ENCODE data around the gene SLC25A52.
A peak's percentile ranks its signal among the peaks of the same experiment; 100 is the strongest.
"Not testable (repeated sequence)": the region's sequence is repeated elsewhere in the genome, so short reads cannot be mapped to it uniquely, and the experiment has no call there.

The SLC25A52 gene, protein sequence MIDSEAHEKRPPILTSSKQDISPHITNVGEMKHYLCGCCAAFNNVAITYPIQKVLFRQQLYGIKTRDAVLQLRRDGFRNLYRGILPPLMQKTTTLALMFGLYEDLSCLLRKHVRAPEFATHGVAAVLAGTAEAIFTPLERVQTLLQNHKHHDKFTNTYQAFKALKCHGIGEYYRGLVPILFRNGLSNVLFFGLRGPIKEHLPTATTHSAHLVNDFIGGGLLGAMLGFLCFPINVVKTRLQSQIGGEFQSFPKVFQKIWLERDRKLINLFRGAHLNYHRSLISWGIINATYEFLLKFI

DNA sequence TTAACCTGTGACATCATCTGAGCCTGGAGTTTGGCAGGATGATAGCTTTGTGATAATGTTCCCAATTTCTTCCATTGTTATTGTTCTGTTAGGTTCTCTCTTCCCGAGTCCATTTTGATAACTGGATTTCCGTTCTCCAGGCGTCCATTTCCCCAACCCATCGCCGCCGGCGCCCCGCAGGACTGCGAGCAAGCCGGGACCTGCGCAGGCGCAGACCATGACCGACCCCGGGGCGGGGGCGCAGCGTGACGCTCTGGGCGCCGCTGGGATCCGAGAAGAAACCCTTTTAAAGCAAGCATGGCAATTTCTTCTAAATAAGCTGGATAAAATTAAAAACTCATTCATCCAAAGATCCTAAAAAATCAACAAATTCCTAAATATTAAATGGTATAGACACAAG lies at the start of gene SLC25A52:
Gene SLC25A52 (minus strand): TSS at position 186 of the 400 bp plus-strand sequence. CDS start 219 bp downstream, outside the sequence.
- peak; percentile 12 for DNase-seq

DNA sequence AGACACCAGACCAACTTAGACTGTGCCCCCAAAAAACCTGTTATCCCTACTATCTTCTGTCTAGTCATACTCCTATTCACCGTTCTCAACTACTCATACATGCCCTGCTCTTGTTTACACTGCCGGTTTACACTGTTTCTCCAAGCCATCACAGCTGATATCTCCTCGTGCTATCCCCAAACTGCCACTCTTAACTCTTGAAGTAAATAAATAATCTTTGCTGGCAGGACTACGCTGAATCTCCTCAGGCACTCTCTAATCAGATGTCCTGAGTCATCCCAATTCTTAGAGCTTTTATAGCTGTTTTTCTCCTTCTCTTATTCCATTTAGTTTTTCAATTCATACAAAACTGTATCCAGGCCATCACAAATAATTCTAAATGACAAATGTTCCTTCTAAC lies 48.4 kb upstream of the SLC25A52 start:
- not testable (repeated sequence) for DNase-seq

DNA sequence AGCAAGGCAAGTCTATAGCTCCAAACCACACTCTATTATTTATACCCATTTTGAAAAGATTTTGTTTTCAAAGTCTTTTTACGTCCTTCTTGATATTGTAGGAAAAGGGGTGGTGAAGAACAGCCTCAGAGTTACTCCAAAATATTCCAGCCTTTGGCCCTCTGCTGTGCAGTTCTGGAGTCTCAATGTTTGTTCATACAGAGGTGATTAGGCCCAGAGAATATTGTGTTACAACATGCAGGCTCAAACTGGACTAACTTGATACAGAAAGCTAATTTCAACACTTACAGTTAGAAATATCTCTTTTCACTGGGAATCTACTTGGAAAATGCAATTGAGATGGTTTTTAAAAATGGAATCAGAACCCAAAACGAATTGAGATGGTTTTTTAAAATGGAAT lies 40.4 kb upstream of the SLC25A52 start:
- no peak for DNase-seq

DNA sequence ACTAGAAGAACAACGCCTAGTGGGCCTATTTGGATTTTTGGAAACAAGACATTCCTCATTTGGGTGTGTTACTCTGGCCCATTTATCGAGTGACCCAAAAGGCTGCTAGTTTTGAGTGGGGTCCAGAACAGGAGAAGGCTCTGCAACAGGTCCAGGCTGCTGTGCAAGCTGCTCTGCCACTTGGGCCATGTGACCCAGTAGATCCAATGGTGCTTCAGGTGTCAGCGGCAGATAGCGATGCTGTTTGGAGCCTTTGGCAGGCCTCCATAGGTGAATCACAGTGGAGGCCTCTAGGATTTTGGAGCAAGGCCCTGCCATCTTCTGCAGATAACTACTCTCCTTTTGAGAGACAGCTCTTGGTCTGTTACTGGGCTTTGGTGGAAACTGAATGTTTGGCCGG lies 38.6 kb upstream of the SLC25A52 start:
- not testable (repeated sequence) for DNase-seq

DNA sequence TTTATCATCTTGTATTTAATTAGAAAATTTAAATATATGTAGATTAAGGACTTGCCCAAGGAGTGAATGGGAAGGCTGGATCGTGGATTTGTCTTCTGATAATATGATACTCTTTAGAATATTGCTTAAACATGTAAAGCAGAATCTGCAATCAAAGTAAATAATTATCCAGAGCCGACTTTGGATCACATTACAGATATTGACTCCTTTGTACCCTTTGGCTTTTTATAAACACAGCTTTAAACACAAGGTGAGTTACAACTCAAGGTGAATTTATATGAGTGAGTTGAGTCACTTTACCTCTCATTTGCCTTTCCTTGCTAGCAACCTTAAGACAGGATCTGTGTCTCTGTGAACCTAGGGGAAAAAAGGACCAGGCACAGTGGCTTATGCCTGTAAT lies 37.7 kb upstream of the SLC25A52 start:
- no peak for DNase-seq

DNA sequence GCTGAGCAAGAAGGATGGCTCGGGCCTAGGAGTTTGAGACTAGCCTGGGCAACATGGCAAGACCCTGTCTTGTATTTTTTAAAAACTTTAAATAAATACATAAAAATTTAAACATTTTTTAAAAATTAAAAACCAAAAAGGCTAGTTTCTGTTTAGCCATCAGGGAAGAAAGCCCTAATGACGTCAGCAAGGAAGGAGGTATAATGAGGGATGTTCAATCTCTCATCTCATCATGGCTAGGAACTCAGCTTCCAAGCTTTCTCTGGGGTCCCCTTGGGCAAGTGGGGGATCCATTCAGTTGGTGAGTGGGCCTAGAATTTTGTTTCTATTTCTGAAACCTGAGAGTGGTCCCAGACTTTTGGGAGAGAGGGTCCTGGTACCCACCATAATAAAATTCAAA lies 35.1 kb upstream of the SLC25A52 start:
- no peak for DNase-seq

DNA sequence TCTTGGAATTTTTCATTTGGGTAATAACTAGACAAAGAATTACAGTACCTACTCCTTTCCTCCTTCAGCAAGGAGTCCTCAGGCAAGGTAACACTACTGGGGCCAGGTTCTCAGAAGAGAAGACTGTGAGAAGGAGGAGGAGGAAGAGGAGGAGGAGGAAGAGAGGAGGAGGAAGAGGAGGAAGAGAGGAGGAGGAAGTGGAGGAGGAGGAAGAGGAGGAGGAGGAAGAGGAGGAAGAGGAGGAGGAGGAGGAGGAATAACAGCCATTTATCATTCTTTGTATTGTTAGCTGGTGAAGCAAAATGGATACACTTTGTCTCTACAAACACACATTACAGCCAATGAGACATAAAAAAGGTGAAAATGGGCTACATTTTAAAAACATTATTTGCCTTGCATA lies 32.9 kb upstream of the SLC25A52 start:
- no peak for DNase-seq

DNA sequence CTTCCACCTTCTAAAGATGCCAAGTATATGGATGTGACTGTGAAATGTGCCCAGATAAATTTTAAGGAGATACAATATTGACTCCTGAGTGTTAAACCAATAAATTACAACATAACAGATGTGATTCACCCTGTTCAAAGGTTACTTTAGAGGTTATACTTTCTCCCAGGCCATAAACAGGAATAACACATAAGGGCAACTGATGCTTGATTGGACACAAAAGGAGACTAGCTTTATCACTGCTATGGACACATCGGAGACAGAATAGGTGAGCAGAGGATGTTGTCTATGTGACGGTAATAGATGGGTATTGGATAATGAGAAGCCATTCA lies 31.9 kb upstream of the SLC25A52 start:
- no peak for DNase-seq

DNA sequence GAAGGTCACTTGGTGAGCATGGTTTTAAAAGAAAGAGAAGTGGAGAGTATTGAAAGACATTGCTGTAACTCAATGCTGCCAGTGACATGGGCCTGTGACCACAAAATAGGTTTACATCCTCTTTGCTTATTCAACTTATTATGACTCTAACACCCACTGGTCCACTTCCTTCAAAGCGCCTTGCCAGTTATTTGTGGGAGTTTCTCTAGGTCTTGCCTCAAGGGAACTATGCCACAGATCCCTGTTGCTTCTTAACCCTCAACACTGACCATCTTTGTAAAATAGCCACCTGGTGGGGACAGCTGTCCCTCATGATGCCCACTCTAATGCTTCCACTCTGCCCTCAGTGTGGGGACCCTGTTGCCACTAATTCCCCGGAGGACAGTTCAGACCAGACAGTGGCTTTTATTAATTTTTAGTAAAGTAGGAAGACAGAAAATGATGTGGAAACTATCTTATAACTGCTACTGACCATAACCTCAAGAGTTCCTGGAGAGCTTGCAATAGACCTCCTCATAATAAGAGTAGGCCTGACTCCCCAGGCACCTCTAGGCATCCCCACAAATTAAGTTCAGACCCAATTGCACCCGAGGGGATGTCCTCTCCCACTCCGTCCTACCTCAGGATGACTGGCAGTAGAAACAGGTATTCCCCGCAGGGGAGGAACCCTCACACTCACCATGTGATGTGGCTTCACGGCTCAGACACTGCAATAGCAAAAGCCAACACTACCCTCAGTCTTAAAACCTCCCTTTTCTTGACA lies 31.3 kb upstream of the SLC25A52 start:
- DNase-seq: no peak

DNA sequence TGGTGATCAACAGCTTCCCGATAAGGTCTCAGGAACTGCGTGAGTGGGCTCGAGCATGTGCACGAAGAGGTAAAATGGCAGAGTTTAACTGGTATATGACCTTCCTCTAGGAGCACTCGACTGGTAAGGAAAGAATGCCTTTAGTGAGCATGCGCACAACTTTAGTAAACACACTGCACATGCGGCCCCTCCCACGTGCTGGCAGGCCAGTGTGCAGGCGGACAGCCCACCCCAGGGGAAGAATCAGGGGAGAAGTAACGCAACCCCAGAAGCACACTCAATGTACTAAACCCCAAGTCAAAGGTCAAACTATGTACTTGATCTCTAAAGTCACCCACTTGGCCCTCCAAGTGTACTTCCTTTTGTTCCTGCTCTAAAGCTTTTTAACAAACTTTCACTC lies 28.7 kb upstream of the SLC25A52 start:
- peak; percentile 6 for DNase-seq

DNA sequence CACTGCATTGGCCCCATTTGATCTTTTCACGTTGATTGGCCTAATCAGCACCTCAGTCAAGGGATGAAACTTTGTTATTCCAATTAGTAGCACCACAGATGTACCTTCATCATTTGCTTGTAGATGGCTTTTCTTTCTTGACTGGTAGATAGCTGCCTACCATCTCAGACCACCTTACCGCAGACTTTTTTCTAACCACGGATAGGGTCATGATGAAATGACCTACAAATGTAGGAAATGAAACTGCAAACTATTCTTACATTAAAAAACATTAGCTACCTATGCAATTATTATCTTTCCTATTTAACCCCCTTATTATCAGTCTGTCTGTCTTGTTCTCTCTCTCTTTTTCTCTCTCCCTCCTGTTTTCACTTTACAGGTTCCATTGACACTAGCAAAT lies 22.4 kb upstream of the SLC25A52 start:
- DNase-seq: no peak

DNA sequence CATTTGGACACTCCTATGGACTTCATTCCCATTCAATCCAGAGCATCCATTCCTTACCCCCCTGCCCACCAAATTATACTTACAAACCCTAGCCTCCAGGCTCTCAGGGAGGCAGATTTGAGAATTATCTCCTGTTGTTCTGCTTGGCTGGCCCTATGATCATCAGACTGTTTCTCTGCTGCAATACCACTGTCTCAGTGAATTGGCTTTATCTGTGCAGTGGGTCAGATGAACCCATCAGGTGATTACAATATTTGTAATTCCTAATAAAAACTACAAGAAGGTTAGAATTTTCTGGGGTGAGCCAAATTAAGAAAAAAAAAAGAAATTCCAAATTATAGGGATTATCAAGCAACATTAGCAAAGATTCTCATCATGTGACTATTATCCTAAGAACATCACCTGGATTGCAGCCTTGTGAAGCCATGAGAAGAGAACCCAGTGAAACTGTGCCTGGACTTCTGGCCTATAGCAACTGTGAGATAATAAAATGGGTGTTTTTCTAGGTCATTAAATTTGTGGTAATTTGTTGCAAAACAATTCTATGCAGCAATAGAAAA lies 17.8 kb upstream of the SLC25A52 start:
- DNase-seq: no peak

DNA sequence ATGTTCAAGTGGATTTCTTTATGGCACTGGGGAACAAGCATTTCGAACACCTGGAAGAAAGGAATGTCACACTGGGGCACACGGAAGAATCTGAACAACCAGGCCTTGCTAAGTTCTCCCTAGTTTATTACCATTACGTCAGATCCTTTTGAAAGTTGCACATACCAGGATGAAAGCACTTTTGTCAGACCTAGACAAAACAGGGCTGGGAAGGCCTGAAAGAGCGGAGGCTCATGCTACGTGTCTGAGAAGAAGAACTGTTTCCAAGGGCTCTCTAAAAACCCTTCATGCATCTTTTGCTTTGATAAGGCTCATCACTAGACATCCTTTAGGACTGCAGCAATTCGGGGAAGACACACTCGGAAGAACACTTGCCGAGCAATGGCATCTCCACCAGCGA lies 15.4 kb upstream of the SLC25A52 start:
- DNase-seq: no peak

DNA sequence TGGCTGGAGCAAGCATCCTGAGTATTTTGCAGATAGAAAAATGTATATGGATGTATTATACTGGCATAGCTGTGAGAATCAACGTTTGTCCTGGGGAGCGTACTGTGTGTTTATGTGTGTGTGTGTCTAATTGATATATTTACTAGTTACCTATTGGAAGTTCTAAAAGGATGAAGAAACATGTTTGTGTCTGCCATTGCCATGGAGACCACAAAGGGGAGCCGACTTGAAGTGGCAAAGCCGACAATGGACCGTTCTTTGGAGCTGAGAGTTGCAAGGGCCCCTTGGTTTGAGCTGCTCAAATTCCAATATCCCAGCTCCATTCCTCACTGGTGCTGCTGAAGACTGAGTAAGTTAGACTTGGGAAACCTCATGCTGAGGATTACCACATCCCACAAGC lies 14.3 kb upstream of the SLC25A52 start:
- no peak for DNase-seq

DNA sequence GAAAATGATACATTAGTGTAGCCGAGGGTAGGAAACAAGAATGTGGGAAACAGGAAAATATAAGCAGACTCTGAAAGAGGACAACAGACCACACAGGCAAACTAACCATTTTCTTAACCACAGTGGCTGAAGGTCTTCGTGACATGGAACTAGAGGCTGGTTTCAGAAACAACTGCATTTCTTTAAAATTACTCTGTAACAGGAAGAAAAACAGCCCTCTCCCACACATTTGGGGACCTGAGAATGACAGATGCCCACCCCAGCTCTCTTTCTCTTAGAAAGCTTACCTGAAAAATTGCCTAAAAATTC lies 13.8 kb upstream of the SLC25A52 start:
- no peak for DNase-seq

DNA sequence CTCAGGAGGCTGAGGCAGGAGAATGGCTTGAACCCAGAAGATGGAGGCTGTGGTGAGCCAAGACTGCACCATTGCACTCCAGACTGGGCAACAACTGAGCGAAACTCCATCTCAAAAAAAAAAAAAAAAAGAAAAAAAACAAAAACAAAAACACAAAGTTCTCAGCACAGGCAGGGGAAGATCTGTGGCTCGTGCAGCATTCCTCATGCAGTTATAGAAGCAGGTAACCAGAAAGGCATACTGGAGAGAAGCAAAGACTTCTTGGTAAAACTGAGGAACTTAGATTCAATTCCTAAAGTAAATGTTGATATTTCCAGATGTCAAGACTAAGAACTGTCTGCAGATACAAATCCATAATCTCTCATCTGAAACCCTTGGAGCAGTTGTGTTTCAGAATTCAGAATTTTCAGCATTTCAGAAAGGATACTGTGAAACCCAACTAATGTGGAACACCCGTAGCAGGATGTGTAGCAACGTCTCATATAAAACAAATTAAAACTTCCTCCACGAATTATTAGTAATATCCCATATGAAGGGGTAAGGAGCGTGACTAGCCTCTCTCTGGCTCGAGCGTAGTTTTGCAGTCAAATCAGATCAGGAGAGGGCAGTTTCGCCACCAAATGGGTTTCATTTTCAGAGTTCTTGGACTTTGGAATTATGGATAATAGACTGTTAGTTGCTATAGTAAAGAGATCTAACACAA lies 13.2 kb upstream of the SLC25A52 start:
- no peak for DNase-seq

DNA sequence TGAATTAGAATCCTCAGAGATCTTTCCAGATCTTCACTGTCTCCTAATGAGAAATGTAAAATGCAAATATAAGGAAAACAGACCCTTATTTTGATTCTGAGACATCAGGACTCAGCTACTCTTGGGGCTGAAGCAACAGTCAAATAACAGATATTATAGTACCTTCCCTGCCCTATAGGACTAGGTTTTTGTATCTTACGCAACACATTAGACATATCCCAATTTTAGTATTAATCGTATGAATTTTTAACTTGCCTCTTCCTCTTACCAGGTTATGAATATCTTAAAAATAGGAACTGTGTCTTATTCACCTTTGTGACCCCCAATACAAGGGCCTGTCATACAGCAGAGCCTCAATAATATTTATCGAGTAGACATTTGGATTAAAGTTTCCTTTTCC lies 12.0 kb upstream of the SLC25A52 start:
- DNase-seq: no peak

DNA sequence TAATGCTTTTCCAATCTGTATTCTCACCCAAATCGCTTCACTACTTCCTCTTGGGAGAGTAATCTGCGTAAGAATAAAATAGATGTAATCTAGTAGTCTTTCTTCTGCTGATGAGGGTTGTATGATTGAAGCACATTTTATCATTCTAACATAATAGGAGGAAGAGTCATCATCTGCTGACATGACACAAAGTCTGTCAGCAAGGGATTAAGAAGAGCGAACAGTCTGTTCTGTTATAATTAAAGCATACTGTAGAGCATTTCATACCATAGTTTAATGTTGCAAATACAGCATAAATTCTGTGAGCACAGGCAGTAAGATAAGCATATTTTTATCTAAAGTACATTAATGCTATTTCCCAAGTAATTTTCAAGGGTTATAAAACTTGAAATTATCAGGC lies 10.4 kb downstream of the SLC25A52 start:
- no peak for DNase-seq

DNA sequence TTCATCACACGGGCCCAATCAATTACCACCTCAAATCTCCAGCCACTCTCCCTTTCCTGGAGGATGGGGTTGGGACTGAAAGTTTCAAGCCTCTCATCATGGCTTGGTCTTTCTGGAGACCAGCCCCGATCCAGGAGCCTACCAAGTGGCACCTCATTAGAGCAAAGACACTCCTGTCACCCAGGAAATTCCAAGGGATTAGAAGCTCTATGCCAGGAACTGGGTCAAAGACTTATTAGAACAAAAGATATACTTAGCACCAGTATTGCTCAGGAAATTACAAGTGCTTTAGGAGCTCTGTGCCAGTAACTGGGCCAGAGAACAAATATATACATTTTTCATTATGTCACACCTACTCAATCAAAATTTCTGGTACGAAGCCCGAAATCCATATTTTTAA lies 14.3 kb downstream of the SLC25A52 start:
- no peak for DNase-seq

DNA sequence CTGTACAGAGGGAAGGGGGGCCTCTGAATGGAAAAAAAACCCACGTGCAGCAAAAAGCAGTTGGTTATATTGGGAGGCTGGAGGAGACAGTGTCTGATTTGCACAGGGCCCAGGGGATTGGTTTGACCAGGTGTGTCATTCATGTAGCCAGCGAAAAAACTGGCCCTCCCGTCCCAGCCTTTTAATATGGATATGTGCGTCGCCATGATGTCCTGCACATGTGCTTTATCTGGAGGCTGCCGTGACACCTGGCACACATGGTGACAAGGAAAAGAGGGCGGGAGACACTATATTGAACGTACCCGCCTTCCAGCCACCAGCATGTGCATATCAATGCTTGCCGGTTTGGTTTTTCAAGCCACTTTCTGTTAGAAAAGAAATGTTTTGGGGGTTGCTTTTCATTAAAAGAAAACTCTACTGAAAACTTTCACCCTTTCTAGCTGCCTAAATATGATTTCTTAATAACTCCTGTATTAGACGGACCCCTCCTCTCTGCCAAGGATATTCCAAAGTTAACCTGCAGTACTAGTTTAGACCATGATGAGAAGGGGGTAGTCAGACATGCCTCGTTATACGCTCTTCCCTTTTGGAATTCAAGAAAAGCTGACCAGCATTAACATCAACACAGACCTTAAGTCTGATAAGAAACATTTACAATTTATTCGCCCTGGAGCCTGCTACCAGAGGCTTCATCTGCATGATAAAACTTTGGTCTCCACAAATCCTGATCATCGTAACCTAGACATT lies 16.2 kb downstream of the SLC25A52 start:
- no peak for DNase-seq

DNA sequence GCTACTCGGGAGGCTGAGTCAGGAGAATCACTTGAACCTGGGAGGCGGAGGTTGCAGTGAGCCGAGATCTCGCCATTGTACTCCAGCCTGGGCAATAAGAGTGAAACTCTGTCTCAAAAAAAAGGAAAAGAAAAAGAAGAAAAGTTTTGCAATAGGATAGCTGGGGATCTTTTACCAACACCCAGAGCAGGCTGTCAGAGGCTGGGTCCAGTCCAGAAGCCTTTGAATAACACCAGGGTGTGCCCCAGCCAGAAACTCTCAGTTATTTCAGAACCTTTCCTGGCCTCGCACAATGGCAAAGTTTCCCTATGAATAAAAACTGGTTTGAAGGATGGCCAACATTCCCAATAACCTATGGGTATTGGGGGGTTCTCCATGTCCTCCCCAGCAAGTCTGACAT lies 17.1 kb downstream of the SLC25A52 start:
- DNase-seq: not testable (repeated sequence)

DNA sequence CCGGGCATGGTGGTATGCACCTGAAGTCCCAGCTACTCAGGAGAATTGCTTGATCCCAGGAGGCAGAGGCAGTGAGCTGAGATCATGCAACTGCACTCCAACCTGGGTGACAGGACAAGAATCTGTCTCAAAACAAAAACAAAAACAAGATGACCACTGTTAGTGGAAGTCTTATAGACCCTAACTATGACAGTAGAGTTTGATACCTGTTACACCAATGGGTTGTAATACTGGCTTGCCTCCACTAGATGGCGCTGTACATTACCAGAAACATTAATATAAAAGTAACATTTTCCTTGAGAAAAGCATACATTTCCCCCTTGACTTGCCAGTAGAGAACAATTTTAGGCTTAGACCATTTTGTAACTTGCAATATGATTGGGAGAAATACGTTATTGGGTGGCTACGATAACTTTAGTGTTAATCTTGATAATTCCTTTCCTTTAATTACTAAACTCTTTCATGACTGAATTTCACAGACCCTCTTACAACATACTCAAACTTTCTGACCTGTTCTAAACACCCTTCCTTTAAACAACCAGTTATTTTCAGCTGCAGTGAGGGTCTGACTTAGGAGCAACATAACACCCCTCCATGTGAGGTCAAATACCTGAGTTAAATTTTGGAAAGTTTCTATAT lies 19.5 kb downstream of the SLC25A52 start:
- DNase-seq: peak; percentile 14

DNA sequence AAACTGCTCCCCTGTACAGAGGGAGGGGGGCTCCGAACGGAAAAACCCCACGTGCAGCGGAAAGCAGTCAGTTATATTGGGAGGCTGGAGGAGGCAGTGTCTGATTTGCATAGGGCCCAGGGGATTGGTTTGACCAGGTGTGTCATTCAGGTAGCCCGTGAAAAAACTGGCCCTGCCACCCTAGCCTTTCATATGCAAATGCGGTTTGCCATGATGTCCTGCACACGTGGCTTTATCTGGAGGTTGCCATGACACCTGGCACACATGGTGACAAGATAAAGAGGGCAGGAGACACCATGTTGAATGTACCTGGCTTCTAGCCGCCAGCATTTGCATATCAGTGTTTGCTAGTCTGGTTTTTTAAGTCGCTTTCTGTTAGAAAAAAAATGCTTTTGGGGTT lies 20.5 kb downstream of the SLC25A52 start:
- DNase-seq: no peak
